HUDEP-2 (cell line): ENCODE measurements around the gene TDRD12.
"Not testable (repeated sequence)": the region's sequence is repeated elsewhere in the genome, so short reads cannot be mapped to it uniquely, and the experiment has no call there.

Experiments used
- DNase-seq, 76 experiments: peaks; one replicate each; lab custom pipeline; 2025; ENCODE audit not compliant: unreplicated experiment in 76 of 76; lab: John Stamatoyannopoulos, UW

Gene TDRD12

GRCh38 chr19:32862741-32863140 lies 143.2 kb downstream of the TDRD12 start:
- DNase-seq = no peak

GRCh38 chr19:32863301-32863700 lies 143.7 kb downstream of the TDRD12 start:
- DNase-seq = no peak

GRCh38 chr19:32863841-32864240 lies 144.3 kb downstream of the TDRD12 start:
- DNase-seq = no peak

DNA sequence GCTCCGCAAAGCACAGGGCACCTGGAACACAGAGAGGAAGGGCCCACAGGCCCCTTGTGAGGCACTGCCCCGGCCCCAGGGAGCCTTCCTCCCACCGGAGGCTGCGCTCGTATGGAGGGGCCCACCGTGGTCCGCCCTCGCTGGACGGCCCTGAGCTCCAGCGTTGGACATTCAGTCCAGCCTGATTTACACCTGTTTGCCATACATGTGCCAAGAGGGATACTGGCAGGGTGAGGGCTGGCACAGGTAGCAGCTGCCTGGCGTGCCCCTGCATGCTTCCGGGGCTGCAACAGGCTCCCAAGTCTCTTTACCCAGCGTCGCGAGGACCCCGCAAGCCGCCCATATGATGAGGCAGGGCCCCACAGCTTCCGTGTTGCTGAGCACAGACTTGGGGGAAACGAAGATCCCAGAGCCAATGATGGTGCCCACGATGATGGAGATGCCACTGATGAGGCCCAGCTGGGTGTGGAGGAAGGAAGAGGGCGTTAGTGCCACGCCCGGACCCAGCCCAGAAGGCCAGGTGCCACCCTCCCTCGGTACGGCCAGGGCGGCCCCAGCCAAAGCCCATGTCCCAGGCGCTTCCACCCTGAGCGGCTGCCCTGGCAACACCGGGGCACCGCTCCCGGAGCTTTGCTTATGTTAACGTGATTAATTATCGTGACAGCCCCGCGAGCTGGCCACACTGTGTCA lies 144.9 kb downstream of the TDRD12 start:
- no peak for DNase-seq

DNA sequence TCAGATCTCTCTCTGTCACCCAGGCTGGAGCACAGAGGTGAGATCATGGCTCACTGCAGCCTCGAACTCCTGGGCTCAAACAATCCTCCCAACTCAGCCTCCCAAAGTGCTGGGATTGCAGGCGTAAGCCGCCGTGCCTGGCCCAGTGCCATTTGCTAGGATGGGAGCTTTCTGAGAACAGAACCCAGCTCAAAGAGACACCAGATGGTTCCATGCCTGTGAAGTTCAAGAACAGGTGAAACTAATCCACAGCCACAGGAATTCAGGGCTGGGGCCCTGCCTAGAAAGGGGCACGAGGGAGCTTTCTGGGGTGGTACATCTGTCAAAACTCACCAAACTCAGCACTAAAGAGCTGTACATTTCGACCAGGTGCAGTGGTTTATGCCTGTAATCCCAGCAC lies 145.8 kb downstream of the TDRD12 start:
- DNase-seq = no peak

GRCh38 chr19:32866061-32866460 lies 146.5 kb downstream of the TDRD12 start:
- no peak for DNase-seq

DNA sequence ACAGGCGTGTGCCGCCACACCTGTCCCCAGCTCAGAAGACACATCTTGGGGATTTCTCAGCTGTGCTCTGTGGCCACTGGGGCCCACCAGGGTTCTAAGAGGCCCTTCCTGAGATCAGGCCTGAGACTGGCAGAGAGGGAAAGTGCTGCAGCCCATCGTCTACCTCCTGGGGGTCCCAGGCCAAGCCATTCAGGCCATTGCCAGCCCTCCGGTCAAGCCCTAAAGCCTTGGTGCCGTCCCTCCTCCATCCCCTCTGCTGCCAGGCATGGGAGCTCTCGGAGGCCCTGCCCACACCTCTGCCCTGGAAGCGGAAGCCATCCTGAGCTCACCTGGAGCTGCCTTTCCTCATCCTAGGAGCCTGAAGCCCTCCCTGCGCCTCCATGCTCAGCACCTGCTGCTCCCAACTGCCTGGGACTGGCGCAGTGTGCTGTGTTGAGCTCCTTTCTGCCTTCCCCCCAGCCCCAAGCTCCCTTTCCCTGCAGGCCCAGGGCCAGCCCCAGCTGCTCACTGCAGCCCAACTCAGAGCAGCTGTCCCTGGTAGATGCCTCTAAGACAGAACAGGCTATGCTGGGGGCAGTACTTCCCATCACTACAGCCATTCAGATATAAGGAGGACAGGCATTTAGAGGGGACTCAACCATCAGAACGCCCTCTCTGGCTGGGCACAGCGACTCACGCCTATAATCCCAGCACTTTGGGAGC lies 147.1 kb downstream of the TDRD12 start:
- no peak for DNase-seq

DNA sequence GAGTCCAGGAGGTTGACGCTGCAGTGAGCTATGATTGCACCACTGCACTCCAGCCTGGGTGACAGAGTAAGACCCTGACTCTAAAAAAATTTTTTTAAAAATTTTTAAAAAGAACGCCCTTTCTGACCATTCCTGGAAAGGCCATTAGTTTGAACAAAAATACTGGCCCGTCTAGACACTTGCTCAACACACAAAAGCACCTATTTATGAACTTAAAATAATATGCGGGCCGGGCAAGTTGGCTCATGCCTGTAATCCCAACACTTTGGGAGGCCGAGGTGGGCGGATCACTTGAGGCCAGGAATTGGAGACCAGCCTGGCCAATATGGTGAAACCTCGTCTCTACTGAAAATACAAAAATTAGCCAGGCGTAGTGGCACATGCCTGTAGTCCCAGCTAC lies 147.9 kb downstream of the TDRD12 start:
- not testable (repeated sequence) for DNase-seq

GRCh38 chr19:32868206-32868950 lies 148.8 kb downstream of the TDRD12 start:
- DNase-seq = no peak

DNA sequence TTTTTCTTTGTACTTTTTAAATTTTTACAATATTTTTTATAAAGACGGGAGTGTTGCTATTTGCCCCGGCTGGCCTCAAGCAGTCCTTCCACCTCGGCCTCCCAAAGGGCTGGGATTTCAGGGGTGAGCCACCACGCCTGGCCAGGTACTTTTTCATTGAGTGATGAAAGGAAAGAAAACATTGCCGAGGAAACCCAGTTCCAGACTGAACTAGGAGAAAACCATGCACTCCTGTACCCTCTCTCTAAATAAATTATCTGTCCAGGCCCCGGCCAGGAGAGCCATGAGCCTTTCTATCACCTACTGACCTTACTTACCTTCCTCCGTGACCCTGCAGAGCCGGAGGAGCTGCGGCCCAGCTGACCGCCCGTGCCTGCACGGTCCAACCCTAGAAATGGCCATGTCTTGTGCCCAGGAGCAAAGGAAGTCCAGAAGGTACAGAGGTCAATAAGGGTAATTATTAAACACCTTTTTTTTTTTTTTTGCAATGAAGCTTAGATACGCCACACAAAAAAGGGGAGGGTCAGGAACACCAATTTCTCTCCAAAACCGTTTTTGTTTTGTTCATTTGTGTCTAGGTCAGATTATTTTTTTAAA lies 149.9 kb downstream of the TDRD12 start, which contains the start of gene SLC7A9:
SLC7A9 (minus strand) TSS at position 399 of the 597 bp plus-strand sequence. CDS start 1,233 bp downstream, outside the sequence.
- no peak for DNase-seq

DNA sequence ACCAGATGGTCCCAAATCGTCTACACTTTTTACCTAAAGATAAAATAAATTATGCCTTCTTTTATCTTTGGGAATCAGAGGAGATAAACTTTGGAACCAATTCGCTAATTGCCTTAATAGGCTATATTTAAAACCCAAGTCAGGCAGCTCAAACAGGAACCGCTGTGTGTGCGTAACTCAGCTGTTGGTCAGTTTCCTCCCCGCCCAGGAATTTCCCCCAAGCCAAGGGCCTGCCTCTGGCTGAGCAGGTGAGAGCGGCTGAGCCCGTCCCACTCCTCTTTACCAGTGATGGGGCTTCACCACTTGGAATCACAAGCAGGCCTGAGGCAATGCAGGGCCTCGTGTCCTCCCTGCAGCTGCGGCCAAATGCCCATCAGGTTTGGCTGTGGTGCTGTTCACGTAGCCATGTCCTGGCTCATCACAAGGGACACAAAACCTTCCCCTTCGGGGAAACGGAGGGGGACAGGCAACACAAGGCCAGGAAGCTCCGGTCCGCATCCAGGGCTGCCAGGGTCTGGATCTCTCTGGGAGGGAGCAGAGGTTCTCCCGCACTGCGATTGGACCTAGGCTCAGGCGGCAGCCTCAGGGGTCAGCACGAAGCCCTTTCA lies 150.5 kb downstream of the TDRD12 start:
- no peak for DNase-seq

- no peak for DNase-seq
Measured at GRCh38 chr19:32870981-32871451, 151.4 kb downstream of the TDRD12 start.

DNA sequence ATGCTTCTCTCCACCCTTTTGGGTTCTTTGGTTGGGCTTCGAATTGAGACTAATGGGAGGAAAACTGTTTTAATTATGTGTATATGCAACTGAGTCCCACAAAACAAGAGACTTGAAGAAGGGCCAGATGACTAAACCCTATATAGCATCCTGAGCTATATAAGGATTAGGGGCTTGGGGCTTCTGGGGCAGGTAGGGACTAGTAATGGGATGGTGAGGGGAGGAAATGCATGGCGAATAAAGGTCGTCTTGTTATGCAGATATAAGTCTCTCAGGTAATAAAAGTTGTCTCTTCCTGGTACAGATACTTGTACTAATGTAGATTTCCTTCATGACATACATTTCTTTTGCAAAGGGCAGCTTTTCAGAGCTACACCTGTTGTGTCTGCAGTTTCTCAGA lies 152.8 kb downstream of the TDRD12 start:
- no peak for DNase-seq

DNA sequence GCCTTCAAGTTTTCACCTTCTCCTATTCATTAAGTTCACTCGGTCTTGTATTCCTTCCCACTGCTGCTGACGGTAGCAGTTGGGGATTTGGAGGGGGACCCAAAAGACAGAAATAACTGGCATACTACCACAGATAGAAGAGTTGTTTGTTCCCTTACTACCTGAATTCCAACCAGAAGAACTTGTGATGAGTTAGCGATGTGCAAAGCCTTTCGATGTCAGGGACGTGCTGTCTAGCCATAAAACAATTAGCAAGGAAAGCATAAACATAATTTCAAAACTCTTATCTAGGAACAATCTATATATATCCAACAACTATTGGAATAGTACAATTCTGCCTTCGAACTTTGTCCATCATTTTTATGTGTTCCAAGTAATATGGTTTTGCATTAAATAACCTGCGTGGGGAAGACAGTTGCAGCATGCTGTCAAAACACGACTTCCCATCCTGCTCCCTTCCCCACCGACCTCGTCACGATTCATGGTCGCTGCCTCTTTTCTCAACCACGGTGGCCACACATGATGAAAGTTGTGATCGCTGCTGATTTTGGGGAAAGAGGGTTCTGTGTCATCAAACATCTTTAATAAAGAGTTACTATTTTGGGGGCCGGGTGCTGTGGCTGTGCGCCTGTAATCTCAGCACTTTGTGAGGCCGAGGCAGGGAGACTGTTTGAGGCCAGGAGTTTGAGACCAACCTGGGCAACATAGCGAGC lies 153.8 kb downstream of the TDRD12 start:
- DNase-seq = no peak

GRCh38 chr19:32874605-32875004 lies 155.0 kb downstream of the TDRD12 start:
- DNase-seq = no peak

DNA sequence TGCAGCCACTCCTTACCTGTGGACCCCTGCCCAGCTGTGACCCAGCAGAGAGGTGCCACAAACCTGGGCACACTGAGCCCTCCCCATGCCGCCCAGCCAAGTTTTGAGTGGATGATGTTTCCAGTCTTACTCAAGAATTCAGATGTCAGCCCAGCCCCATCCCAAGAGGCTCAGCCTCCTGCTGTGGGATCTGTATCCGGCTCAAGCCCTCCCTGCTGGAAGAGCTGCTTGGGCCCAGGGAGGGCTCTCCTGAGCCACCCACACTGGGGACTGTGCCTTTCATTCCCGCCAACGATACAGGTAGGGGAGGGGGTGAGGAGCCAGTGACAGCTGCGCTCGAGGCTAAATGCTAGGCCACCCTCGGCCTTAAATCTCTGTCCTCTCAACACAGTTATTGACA lies 155.9 kb downstream of the TDRD12 start:
- no peak for DNase-seq

- DNase-seq = no peak
Measured at GRCh38 chr19:32876236-32876918, 156.8 kb downstream of the TDRD12 start.

DNA sequence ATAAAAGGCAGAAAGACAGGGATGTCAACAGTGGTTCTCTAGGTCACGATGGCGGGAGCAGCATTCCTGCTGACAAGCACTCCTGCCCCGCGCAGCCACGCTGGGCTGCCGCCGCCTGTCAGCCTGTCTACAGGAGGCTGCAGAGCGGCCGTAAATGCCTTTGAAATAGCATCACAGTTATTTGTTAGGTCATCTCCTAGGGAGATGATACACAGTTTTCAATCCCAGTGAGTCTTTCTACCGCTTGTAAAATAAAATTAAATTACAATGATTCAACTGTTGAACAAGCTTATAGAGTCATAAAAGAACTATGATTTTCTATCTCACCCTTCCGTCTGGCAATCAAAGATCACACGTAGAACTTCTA lies 157.3 kb downstream of the TDRD12 start:
- no peak for DNase-seq
